GM12873 (cell line): ENCODE data around the gene SMC6.

ENCODE experiments used
- CTCF ChIP-seq: IDR thresholded peaks from 2 replicates; pipeline ENCODE4 v1.5.1; 2012; ENCODE audit warnings: low read depth, mild to moderate bottlenecking, moderate library complexity, low read length, control low read depth; ENCODE audit not compliant: insufficient read depth; ENCODE audit errors: missing control alignments

The SMC6 gene

GRCh38 chr2:17717666-17718065 lies 35.9 kb downstream of the SMC6 start:
- TF ChIP-seq CTCF: no peak

GRCh38 chr2:17713291-17713690 lies 40.3 kb downstream of the SMC6 start:
- no peak for TF ChIP-seq CTCF

GRCh38 chr2:17710547-17711248 lies 42.9 kb downstream of the SMC6 start:
- no peak for TF ChIP-seq CTCF

GRCh38 chr2:17709897-17710296 lies 43.7 kb downstream of the SMC6 start:
- no peak for TF ChIP-seq CTCF

- no peak for TF ChIP-seq CTCF
These were observed 45.1 kb downstream of the SMC6 start for GRCh38 chr2:17708501-17708900.

GRCh38 chr2:17706845-17707244 lies 46.8 kb downstream of the SMC6 start:
- TF ChIP-seq CTCF: no peak

GRCh38 chr2:17690776-17691175 lies 62.8 kb downstream of the SMC6 start:
- TF ChIP-seq CTCF: no peak
